ENCODE measurements around the gene CAB39.

CAB39 gene

GRCh38 chr2:230846360-230846759 is 133.7 kb downstream of the CAB39 start:
- no peak for TF ChIP-seq CTCF (conservative IDR thresholded peaks at IDR 0.05; ENCODE audit: low read depth, low read length)
- no peak overlapping the region for H3K4me3 ChIP-seq (ENCODE audit: low read depth, low read length)
- no peak for DNase-seq (ENCODE audit: low read depth)

GRCh38 chr2:230847883-230848388 is 135.3 kb downstream of the CAB39 start:
- peak; percentile 88 for DNase-seq (ENCODE audit: low read depth)
- H3K4me3 ChIP-seq (ENCODE audit: low read depth, low read length), result peak overlapping the region; percentile 45
- peak; percentile 92 for TF ChIP-seq CTCF (conservative IDR thresholded peaks at IDR 0.05; ENCODE audit: low read depth, low read length)

- DNase-seq (ENCODE audit: low read depth), result peak; percentile 28
- H3K4me3 ChIP-seq (ENCODE audit: low read depth, low read length), result no peak overlapping the region
- peak; percentile 81 for TF ChIP-seq CTCF (conservative IDR thresholded peaks at IDR 0.05; ENCODE audit: low read depth, low read length)
These were observed 137.2 kb downstream of the CAB39 start for GRCh38 chr2:230849633-230850357.

- H3K4me3 ChIP-seq (ENCODE audit: low read depth, low read length), result no peak overlapping the region
- no peak for TF ChIP-seq CTCF (conservative IDR thresholded peaks at IDR 0.05; ENCODE audit: low read depth, low read length)
- DNase-seq (ENCODE audit: low read depth), result no peak
These were observed 137.7 kb downstream of the CAB39 start for GRCh38 chr2:230850358-230850658.

- no peak for DNase-seq (ENCODE audit: low read depth)
- no peak for TF ChIP-seq CTCF (conservative IDR thresholded peaks at IDR 0.05; ENCODE audit: low read depth, low read length)
These were observed 139.5 kb downstream of the CAB39 start for GRCh38 chr2:230852113-230852512.

GRCh38 chr2:230861552-230862255 is 149.1 kb downstream of the CAB39 start:
- TF ChIP-seq CTCF (conservative IDR thresholded peaks at IDR 0.05; ENCODE audit: low read depth, low read length), result no peak
- no peak for DNase-seq (ENCODE audit: low read depth)
- no peak overlapping the region for H3K4me3 ChIP-seq (ENCODE audit: low read depth, low read length)

More at GRCh38 chr2:230852113-230852512, 139.5 kb downstream of the CAB39 start:
- no peak overlapping the region for H3K4me3 ChIP-seq (ENCODE audit: low read depth, low read length)

Data from choroid plexus epithelial cell (primary cell).